Measurements from ENCODE around the gene DMRT1. TPM values are rescaled to one million over a fixed set of nuclear protein-coding genes. Genes with fewer than 3 reads are reported as not detected.

Gene DMRT1
- total and polyA plus RNA-seq, 8 donors = not detected

DNA sequence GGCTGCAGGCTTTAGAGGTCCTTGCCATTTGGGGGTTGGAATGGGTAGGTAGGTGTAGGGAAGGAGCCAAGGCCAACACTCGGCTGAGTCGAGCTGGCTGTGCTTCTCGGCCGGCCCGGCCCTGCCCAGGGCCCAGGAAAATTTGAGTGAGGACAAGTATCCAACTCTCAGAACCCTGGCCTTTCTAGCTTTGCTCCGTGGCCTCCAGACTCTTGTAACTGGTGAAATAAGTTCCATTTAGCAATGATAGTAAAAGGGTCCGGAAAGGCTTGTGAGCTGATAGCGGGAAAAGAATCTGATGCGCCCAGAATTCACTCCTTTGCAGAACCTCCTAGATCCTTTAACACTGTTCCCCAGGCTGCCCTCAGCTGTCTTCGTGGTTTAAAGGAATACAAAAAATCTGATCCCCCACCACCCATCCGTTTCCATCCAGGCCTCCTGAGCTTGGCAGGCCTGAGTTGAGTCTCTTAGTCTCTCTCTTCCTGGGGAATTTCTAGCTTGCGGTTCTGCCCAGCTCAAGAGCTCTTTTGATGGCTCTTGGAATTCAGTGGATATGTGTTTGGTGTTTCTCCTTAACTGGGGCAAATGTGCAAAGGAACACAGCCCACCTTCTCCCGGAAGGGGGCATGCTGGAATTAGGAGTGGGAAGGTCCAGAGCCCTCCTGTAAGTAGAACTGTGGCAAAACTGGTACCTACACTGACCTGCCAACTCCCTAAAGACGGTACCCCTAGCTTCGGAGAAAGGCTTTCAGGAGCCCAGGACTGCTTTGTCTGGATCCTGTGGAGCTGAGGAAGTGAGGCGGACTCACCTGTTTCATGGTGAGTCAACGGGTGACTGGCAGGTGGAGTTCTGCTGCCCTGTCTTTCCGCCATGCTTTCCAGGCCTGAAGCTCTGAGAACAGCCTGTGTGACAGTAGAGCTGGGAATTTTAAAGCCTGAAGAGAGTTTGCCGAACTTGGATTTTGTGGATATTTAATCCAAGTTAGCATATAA, 136.6 kb downstream of the DMRT1 start:
- TF ChIP-seq, protein P1, sequence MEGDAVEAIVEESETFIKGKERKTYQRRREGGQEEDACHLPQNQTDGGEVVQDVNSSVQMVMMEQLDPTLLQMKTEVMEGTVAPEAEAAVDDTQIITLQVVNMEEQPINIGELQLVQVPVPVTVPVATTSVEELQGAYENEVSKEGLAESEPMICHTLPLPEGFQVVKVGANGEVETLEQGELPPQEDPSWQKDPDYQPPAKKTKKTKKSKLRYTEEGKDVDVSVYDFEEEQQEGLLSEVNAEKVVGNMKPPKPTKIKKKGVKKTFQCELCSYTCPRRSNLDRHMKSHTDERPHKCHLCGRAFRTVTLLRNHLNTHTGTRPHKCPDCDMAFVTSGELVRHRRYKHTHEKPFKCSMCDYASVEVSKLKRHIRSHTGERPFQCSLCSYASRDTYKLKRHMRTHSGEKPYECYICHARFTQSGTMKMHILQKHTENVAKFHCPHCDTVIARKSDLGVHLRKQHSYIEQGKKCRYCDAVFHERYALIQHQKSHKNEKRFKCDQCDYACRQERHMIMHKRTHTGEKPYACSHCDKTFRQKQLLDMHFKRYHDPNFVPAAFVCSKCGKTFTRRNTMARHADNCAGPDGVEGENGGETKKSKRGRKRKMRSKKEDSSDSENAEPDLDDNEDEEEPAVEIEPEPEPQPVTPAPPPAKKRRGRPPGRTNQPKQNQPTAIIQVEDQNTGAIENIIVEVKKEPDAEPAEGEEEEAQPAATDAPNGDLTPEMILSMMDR (IDR thresholded peaks at IDR 0.05) = no peak
- WGBS, 2 donors = 31 to 33% methylated on average over 19 of the region's 19 CpGs
- DNase-seq = no peak
- no peak for FAIRE-seq
- Histone ChIP-seq H3K27ac (no peak overlapping the region), H3K4me3 (no peak overlapping the region), H3K4me1 (peaks cover 0 to 8% (median 4%) of the 10 kb centered on the region in 3 donors), H3K9me3 (no peaks in the 10 kb centered on the region), H3K36me3 (no peaks in the 10 kb centered on the region), H3K27me3 (peaks cover 0 to 82% (median 18%) of the 10 kb centered on the region in 4 donors)
- ATAC-seq = no peak
- intact Hi-C loops (cut with DNase I) = no loop called here

DNA sequence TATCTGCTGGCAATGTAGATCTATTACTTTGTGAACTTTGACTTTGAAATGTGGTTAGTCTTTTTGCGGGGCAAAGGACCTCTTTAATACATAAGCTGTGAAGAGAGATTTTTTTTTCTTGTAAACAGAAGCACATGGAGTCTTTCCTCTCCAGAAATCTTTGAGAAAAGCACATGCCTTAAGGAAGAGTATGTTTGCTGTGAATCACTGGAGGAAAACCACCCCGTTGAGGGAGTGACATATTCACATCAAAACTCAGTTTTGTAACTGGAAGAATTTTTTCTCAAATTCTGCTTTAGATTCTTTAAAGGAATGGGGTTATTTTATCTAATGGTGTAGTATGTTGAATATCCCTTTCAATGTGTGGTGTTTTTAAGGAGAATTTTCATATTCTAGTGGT, 138.5 kb downstream of the DMRT1 start:
- Histone ChIP-seq H3K27ac (no peak overlapping the region), H3K36me3 (no peaks in the 10 kb centered on the region), H3K4me1 (peaks cover 0 to 8% (median 4%) of the 10 kb centered on the region in 3 donors), H3K4me3 (no peak overlapping the region), H3K9me3 (no peaks in the 10 kb centered on the region), H3K27me3 (peaks cover 0 to 82% (median 11%) of the 10 kb centered on the region in 4 donors)
- TF ChIP-seq, protein P1 (IDR thresholded peaks at IDR 0.05) = no peak
- ATAC-seq = no peak
- DNase-seq = no peak
- 13 to 30% methylated on average over 2 of the region's 2 CpGs for WGBS, 2 donors
- intact Hi-C loops (cut with DNase I) = no loop called here
- FAIRE-seq = no peak

DNA sequence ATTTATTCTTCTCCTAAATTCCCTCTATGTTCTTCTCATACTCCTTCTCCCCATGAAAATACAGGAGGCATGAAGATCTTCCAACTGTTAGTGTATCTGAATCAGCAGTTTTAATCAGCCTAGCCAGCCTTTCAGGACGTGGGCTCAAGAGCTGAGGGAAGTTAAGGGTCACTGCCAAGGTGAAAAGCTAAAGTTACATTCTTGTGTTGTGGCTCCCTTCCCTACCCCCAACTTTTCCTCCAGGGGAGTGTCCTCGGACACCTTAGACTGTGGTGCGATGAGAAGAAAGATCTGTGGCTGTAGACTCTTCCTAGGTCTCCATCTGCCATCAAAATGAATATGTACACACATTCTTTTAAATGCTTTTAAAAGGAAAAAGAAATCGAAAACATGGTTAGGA, 139.1 kb downstream of the DMRT1 start:
- DNase-seq (no peak), ATAC-seq (no peak), FAIRE-seq (no peak)
- H3K4me3 ChIP-seq = no peak overlapping the region
- H3K4me1 ChIP-seq = peaks cover 0 to 8% (median 4%) of the 10 kb centered on the region in 3 donors
- intact Hi-C loops (cut with DNase I) = no loop called here
- H3K36me3 ChIP-seq = no peaks in the 10 kb centered on the region
- H3K27me3 ChIP-seq = peaks cover 0 to 78% (median 10%) of the 10 kb centered on the region in 4 donors
- TF ChIP-seq, protein P1 (IDR thresholded peaks at IDR 0.05) = no peak
- no peaks in the 10 kb centered on the region for H3K9me3 ChIP-seq
- 7 to 8% methylated on average over 4 of the region's 4 CpGs for WGBS, 2 donors
- no peak overlapping the region for H3K27ac ChIP-seq

DNA sequence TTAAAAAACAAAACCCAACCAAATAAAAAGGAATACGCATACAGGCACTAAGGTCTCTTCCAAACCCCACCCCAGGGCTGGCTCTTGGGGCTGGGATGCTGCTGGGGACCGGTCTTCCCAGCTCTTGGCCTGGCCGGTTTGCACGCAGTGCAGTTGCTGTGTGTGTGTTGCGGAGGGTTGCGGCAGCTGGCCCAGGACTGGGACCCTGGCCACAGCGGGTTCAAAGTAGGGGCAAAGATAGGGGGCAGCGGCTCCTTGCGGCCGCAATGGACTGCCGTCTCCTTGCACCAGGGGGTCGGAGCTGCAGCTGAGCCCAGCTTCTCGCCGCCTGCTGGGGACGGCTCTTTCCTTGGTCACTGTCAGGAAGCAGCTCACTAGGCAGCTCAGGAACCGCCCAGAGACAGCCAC, 140.0 kb downstream of the DMRT1 start:
- 16 to 18% methylated on average over 11 to 16 of the region's 16 CpGs for WGBS, 2 donors
- H3K4me3 ChIP-seq = no peak overlapping the region
- H3K4me1 ChIP-seq = peaks cover 0 to 5% (median 0%) of the 10 kb centered on the region in 3 donors
- TF ChIP-seq, protein P1 (IDR thresholded peaks at IDR 0.05) = no peak
- intact Hi-C loops (cut with DNase I) = no loop called here
- ATAC-seq = no peak
- no peaks in the 10 kb centered on the region for H3K9me3 ChIP-seq
- FAIRE-seq = no peak
- no peak for DNase-seq
- no peak overlapping the region for H3K27ac ChIP-seq
- H3K27me3 ChIP-seq = peaks cover 0 to 74% (median 9%) of the 10 kb centered on the region in 4 donors
- H3K36me3 ChIP-seq = no peaks in the 10 kb centered on the region
